KMS-11 (cell line): Measurements from ENCODE around the gene ADAR.

Source experiments
- H2AFZ ChIP-seq: fragments of 200-600 bp; sonication (generic); 2 replicates; pipeline ENCODE4 v1.6.1; 2016; ENCODE audit warnings: antibody characterized with exemption, mixed run types, low read depth
- H3K27ac ChIP-seq: fragments of 200-600 bp; sonication (generic); 2 replicates; pipeline ENCODE4 v1.6.1; 2016; ENCODE audit warnings: mild to moderate bottlenecking, mixed run types
- H3K27me3 ChIP-seq: fragments of 200-600 bp; sonication (generic); 2 replicates; pipeline ENCODE4 v1.6.1; 2017; ENCODE audit warnings: mild to moderate bottlenecking, low read depth, mixed run types, moderate library complexity; ENCODE audit not compliant: insufficient read depth
- H3K36me3 ChIP-seq: fragments of 200-600 bp; sonication (generic); 2 replicates; pipeline ENCODE4 v1.6.1; 2017; ENCODE audit warnings: mild to moderate bottlenecking, mixed run types; ENCODE audit not compliant: insufficient read depth
- H3K4me1 ChIP-seq: fragments of 200-600 bp; sonication (generic); 2 replicates; pipeline ENCODE4 v1.6.1; 2016; ENCODE audit warnings: mild to moderate bottlenecking, low read depth, mixed run types; ENCODE audit not compliant: poor library complexity, severe bottlenecking
- H3K4me2 ChIP-seq: fragments of 200-600 bp; sonication (generic); 2 replicates; pipeline ENCODE4 v1.7.0; 2016; ENCODE audit warnings: mild to moderate bottlenecking, mixed run types
- H3K4me3 ChIP-seq: fragments of 200-600 bp; sonication (generic); IDR thresholded peaks from 2 replicates; pipeline ENCODE4 v1.6.1; 2017; ENCODE audit warnings: low read depth, low read length, mixed read lengths; ENCODE audit not compliant: insufficient read depth
- H3K79me2 ChIP-seq: fragments of 200-600 bp; sonication (generic); 2 replicates; pipeline ENCODE4 v1.6.1; 2016; ENCODE audit warnings: low read depth, mixed run types; ENCODE audit not compliant: insufficient read depth
- H3K9ac ChIP-seq: fragments of 200-600 bp; sonication (generic); 2 replicates; pipeline ENCODE4 v1.6.1; 2016; ENCODE audit warnings: mild to moderate bottlenecking, mixed run types
- H4K20me1 ChIP-seq: fragments of 200-600 bp; sonication (generic); 2 replicates; pipeline ENCODE4 v1.6.1; 2016; ENCODE audit warnings: mild to moderate bottlenecking, mixed run types; ENCODE audit not compliant: insufficient read depth
- CTCF ChIP-seq: fragments of 200-600 bp; sonication (generic); conservative IDR thresholded peaks from 2 replicates; pipeline ENCODE4 v1.6.1; 2017; ENCODE audit warnings: low read depth, mild to moderate bottlenecking, antibody characterized with exemption, low read length, moderate library complexity, mixed read lengths

The ADAR gene

GRCh38 chr1:154559466-154560044 lies 48.4 kb downstream of the ADAR start:
- H3K36me3 ChIP-seq = peaks cover 5% of the 10 kb centered on the region; the same call in 1 of the 2 replicates
- peaks cover 25% of the 10 kb centered on the region for H3K4me1 ChIP-seq
- H3K4me2 ChIP-seq = peak overlapping the region; percentile 84
- no peaks in the 10 kb centered on the region for H4K20me1 ChIP-seq
- H3K27ac ChIP-seq = peak overlapping the region; percentile 56
- peak overlapping the region; percentile 100 for H3K4me3 ChIP-seq
- H3K79me2 ChIP-seq = peaks cover 29% of the 10 kb centered on the region
- peak; percentile 100 for TF ChIP-seq CTCF
- H3K27me3 ChIP-seq = no peaks in the 10 kb centered on the region; the same call in 1 of the 2 replicates
- peak overlapping the region; percentile 58 for H3K9ac ChIP-seq
- peak overlapping the region; percentile 73 for H2AFZ ChIP-seq

- H3K36me3 ChIP-seq = peaks cover 11% of the 10 kb centered on the region; the same call in 1 of the 2 replicates
- peak overlapping the region; percentile 58 for H3K9ac ChIP-seq
- H3K4me1 ChIP-seq = peaks cover 29% of the 10 kb centered on the region
- H3K27me3 ChIP-seq = no peaks in the 10 kb centered on the region; the same call in 1 of the 2 replicates
- peak overlapping the region; percentile 84 for H3K4me2 ChIP-seq
- H4K20me1 ChIP-seq = no peaks in the 10 kb centered on the region
- H3K4me3 ChIP-seq = peak overlapping the region; percentile 100
- H2AFZ ChIP-seq = peak overlapping the region; percentile 73
- peak overlapping the region; percentile 56 for H3K27ac ChIP-seq
- peaks cover 29% of the 10 kb centered on the region for H3K79me2 ChIP-seq
- no peak for TF ChIP-seq CTCF
These were observed 49.1 kb downstream of the ADAR start for GRCh38 chr1:154558720-154559465.

GRCh38 chr1:154557939-154558719 lies 49.9 kb downstream of the ADAR start, which contains the start of gene UBE2Q1:
TSS of gene UBE2Q1 (minus strand) at chr1:154558662. CDS start at chr1:154558553, 109 bp downstream.
- Histone ChIP-seq H3K36me3 (peaks cover 19% of the 10 kb centered on the region; the same call in 1 of the 2 replicates), H3K79me2 (peaks cover 29% of the 10 kb centered on the region), H2AFZ (peak within 1 kb of the TSS; percentile 73), H3K9ac (peak within 1 kb of the TSS; percentile 67), H3K4me3 (peak within 1 kb of the TSS; percentile 100), H4K20me1 (no peaks in the 10 kb centered on the region), H3K27ac (peak within 1 kb of the TSS; percentile 56), H3K27me3 (no peaks in the 10 kb centered on the region; the same call in 1 of the 2 replicates), H3K4me1 (peaks cover 34% of the 10 kb centered on the region), H3K4me2 (peak within 1 kb of the TSS; percentile 92)
- TF ChIP-seq CTCF = no peak

- H3K4me2 ChIP-seq = peak overlapping the region; percentile 92
- peaks cover 42% of the 10 kb centered on the region for H3K4me1 ChIP-seq
- H2AFZ ChIP-seq = peak overlapping the region; percentile 10; the same call in 1 of the 2 replicates
- H3K9ac ChIP-seq = peak overlapping the region; percentile 67; the same call in 1 of the 2 replicates
- no peaks in the 10 kb centered on the region for H3K27me3 ChIP-seq
- H4K20me1 ChIP-seq = no peaks in the 10 kb centered on the region
- 0 out of 2 replicates have a peak, but pooled peaks have one; percentile 21 for TF ChIP-seq CTCF
- peaks cover 26% of the 10 kb centered on the region for H3K36me3 ChIP-seq
- no peak overlapping the region for H3K27ac ChIP-seq
- peaks cover 29% of the 10 kb centered on the region for H3K79me2 ChIP-seq
- peak overlapping the region; percentile 98 for H3K4me3 ChIP-seq
These were observed 50.6 kb downstream of the ADAR start for GRCh38 chr1:154557248-154557938.
